ENCODE results near the gene GAS7. TPM values are rescaled to one million over a fixed set of nuclear protein-coding genes. Genes with fewer than 3 reads are reported as not detected.

GAS7 gene
- total and polyA plus RNA-seq, 2 of the 13 experiments (the other 11 are each of a cell fraction or from before 2014, with no cell fraction given) = 1.0 to 5.2 TPM

GRCh38 chr17:10229181-10229580 is 30.8 kb upstream of the GAS7 start:
- TF ChIP-seq NR0B2 (CRISPR knock-in tag; IDR thresholded peaks at IDR 0.05) (no peak), SALL2 (CRISPR knock-in tag; IDR thresholded peaks at IDR 0.05) (no peak), ZNF430 (CRISPR knock-in tag; IDR thresholded peaks at IDR 0.05) (no peak), CHCHD3 (CRISPR knock-in tag; IDR thresholded peaks at IDR 0.05) (no peak)
- no peak overlapping the region for H3K4me2 ChIP-seq (ENCODE audit: low read depth, low read length)
- no peaks in the 10 kb centered on the region for H4K20me1 ChIP-seq (ENCODE audit: insufficient read depth, low read length)
- ATAC-seq = no peak
- no peaks in the 10 kb centered on the region for H3K36me3 ChIP-seq (replicated peaks in 1 of 2; ENCODE audit: control insufficient read depth in 1 of 2, insufficient read depth in 2 of 2, low read length in 2 of 2)
- ChIA-PET CTCF (ENCODE audit: low intra/inter-chr PET ratio, low total read pairs) (no interaction called here), POLR2A (no interaction called here)
- in situ Hi-C loops (cut with HindIII; ENCODE audit: extremely low pct_ligation_motif_present, low pct_unique_long_range_greater_than_20kb) = loop anchor here (5.0 kb wide), 1 partner anchor 262 kb away; no protein-coding TSS in a partner anchor
- no peaks in the 10 kb centered on the region for H3K9me3 ChIP-seq (ENCODE audit: low read length)
- WGBS (ENCODE audit: low lambda C conversion rate) = 0% methylated on average over 2 of the region's 2 CpGs
- H3K27me3 ChIP-seq (ENCODE audit: control insufficient read depth in 1 of 2, insufficient read depth in 2 of 2, low read length in 2 of 2) = no peaks in the 10 kb centered on the region
- intact Hi-C loops (cut with micrococcal nuclease; ENCODE audit: unreplicated experiment) = no loop called here
- no peak overlapping the region for H3K9ac ChIP-seq (ENCODE audit: insufficient read depth, low read depth, low read length)
- no TSS peak for BruUV-seq (replicated peaks)
- no peak for FAIRE-seq
- H3K4me3 ChIP-seq (replicated peaks in 1 of 3; ENCODE audit: insufficient read depth in 1 of 3, low read depth in 2 of 3, low read length in 3 of 3) = no peak overlapping the region
- no peak for DNase-seq (ENCODE audit: low spot score)
- no peak overlapping the region for H3K27ac ChIP-seq (ENCODE audit: extremely low read length, insufficient read depth, low read length)
- H3K79me2 ChIP-seq (ENCODE audit: insufficient read depth, low read length) = no peaks in the 10 kb centered on the region
- H3K4me1 ChIP-seq (ENCODE audit: insufficient read depth, low read length) = no peaks in the 10 kb centered on the region
- no peak overlapping the region for H2AFZ ChIP-seq (ENCODE audit: low read length)

GRCh38 chr17:10226930-10227695 is 28.7 kb upstream of the GAS7 start:
- no peaks in the 10 kb centered on the region for H3K79me2 ChIP-seq (ENCODE audit: insufficient read depth, low read length)
- H3K27me3 ChIP-seq (ENCODE audit: control insufficient read depth in 1 of 2, insufficient read depth in 2 of 2, low read length in 2 of 2) = no peaks in the 10 kb centered on the region
- no peak overlapping the region for H3K4me3 ChIP-seq (replicated peaks in 1 of 3; ENCODE audit: insufficient read depth in 1 of 3, low read depth in 2 of 3, low read length in 3 of 3)
- in situ Hi-C loops (cut with HindIII; ENCODE audit: extremely low pct_ligation_motif_present, low pct_unique_long_range_greater_than_20kb) = loop anchor here (5.0 kb wide), 1 partner anchor 260 kb away; no protein-coding TSS in a partner anchor
- H3K9me3 ChIP-seq (ENCODE audit: low read length) = no peaks in the 10 kb centered on the region
- no peaks in the 10 kb centered on the region for H3K36me3 ChIP-seq (replicated peaks in 1 of 2; ENCODE audit: control insufficient read depth in 1 of 2, insufficient read depth in 2 of 2, low read length in 2 of 2)
- no TSS peak for BruUV-seq (replicated peaks)
- no peak overlapping the region for H2AFZ ChIP-seq (ENCODE audit: low read length)
- no peak overlapping the region for H3K9ac ChIP-seq (ENCODE audit: insufficient read depth, low read depth, low read length)
- WGBS (ENCODE audit: low lambda C conversion rate) = 29% methylated on average over 10 of the region's 15 CpGs
- no peak overlapping the region for H3K27ac ChIP-seq (ENCODE audit: extremely low read length, insufficient read depth, low read length)
- ChIA-PET POLR2A (no interaction called here), CTCF (ENCODE audit: low intra/inter-chr PET ratio, low total read pairs) (interaction anchor here (0.6 to 1.1 kb wide), 2 partner anchors 302 to 303 kb away, joined by 3 read pairs; no protein-coding TSS in a partner anchor)
- ATAC-seq = peak; percentile 88
- intact Hi-C loops (cut with micrococcal nuclease; ENCODE audit: unreplicated experiment) = no loop called here
- H4K20me1 ChIP-seq (ENCODE audit: insufficient read depth, low read length) = no peaks in the 10 kb centered on the region
- H3K4me1 ChIP-seq (ENCODE audit: insufficient read depth, low read length) = no peaks in the 10 kb centered on the region
- DNase-seq (ENCODE audit: low spot score) = peak; percentile 16
- no peak for FAIRE-seq
- H3K4me2 ChIP-seq (ENCODE audit: low read depth, low read length) = no peak overlapping the region
- TF ChIP-seq STAG1 (CRISPR knock-in tag; IDR thresholded peaks at IDR 0.05) (peak; percentile 50), CTCF (CRISPR knock-in tag; IDR thresholded peaks at IDR 0.05) (peak; percentile 73), ZEB1 (IDR thresholded peaks at IDR 0.05; ENCODE audit: insufficient replicate concordance, low read depth) (no peak), PATZ1 (CRISPR knock-in tag; IDR thresholded peaks at IDR 0.05) (peak; percentile 82)
